AG10803 (cell line): Measurements from ENCODE around the gene ABHD2.
"Not testable (repeated sequence)": the region's sequence is repeated elsewhere in the genome, so short reads cannot be mapped to it uniquely, and the experiment has no call there.

Experiments used
- DNase-seq: peaks from one replicate; pipeline ENCODE4 v3.0.0; 2010; ENCODE audit warnings: low read depth
- H3K4me3 ChIP-seq: 2 replicates; pipeline ENCODE4 v1.5.1; 2011; ENCODE audit warnings: mild to moderate bottlenecking, low read length, control low read depth
- TF ChIP-seq, protein P1 (sequence below): conservative IDR thresholded peaks from 2 replicates; pipeline ENCODE4 v1.5.1; 2011; ENCODE audit warnings: mild to moderate bottlenecking, low read length, control low read depth, inconsistent platforms

Gene ABHD2

GRCh38 chr15:89248584-89248983, 160.3 kb downstream of the ABHD2 start:
- no peak overlapping the region for H3K4me3 ChIP-seq
- TF ChIP-seq, protein P1, sequence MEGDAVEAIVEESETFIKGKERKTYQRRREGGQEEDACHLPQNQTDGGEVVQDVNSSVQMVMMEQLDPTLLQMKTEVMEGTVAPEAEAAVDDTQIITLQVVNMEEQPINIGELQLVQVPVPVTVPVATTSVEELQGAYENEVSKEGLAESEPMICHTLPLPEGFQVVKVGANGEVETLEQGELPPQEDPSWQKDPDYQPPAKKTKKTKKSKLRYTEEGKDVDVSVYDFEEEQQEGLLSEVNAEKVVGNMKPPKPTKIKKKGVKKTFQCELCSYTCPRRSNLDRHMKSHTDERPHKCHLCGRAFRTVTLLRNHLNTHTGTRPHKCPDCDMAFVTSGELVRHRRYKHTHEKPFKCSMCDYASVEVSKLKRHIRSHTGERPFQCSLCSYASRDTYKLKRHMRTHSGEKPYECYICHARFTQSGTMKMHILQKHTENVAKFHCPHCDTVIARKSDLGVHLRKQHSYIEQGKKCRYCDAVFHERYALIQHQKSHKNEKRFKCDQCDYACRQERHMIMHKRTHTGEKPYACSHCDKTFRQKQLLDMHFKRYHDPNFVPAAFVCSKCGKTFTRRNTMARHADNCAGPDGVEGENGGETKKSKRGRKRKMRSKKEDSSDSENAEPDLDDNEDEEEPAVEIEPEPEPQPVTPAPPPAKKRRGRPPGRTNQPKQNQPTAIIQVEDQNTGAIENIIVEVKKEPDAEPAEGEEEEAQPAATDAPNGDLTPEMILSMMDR: no peak
- no peak for DNase-seq

DNA sequence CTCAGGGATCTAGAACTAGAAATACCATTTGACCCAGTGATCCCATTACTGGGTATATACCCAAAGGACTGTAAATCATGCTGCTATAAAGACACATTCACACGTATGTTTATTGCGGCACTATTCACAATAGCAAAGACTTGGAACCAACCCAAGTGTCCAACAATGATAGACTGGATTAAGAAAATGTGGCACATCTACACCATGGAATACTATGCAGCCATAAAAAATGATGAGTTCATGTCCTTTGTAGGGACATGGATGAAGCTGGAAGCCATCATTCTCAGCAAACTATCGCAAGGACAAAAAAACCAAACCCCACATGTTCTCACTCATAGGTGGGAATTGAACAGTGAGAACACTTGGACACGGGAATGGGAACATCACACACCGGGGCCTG, 161.9 kb downstream of the ABHD2 start:
- not testable (repeated sequence) for H3K4me3 ChIP-seq, DNase-seq
